K562 (cell line): ENCODE measurements around the gene ACSM5.

Source experiments
- CTCF ChIP-seq, 3 experiments: IDR thresholded peaks in 2 of 3; conservative IDR thresholded peaks in 1 of 3; 2 replicates each; pipeline ENCODE4 v1.5.1; 2011 to 2012; ENCODE audit warnings: low read length in 3 of 3, mild to moderate bottlenecking in 3 of 3, control low read depth in 2 of 3, improper control_type of control experiment in 1 of 3, inconsistent platforms in 1 of 3, low read depth in 1 of 3, mixed read lengths in 1 of 3, moderate library complexity in 1 of 3; ENCODE audit not compliant: insufficient read depth in 2 of 3
- HLTF ChIP-seq: fragments of 450-650 bp; IDR thresholded peaks from 2 replicates; pipeline ENCODE4 v1.6.1; 2016
- KDM4B ChIP-seq, 2 experiments: fragments of 450-650 bp in 1 of 2; sonication (generic) in 1 of 2; IDR thresholded peaks; 2 replicates each; pipeline ENCODE4 v1.6.1; 2016 to 2017; ENCODE audit warnings: borderline replicate concordance in 2 of 2, antibody characterized with exemption in 1 of 2, low read depth in 1 of 2, mild to moderate bottlenecking in 1 of 2
- POLR2A ChIP-seq: fragments of 450-650 bp; conservative IDR thresholded peaks from 2 replicates; pipeline ENCODE4 v1.6.1; 2016
- U2AF1 ChIP-seq: fragments of 200-400 bp; formaldehyde crosslinking; optimal IDR thresholded peaks from 2 replicates; pipeline ENCODE3; 2017; ENCODE audit warnings: mild to moderate bottlenecking, low read depth, low read length, moderate library complexity
- ZBTB33 ChIP-seq: sonication (generic); formaldehyde crosslinking; IDR thresholded peaks from 2 replicates; pipeline ENCODE4 v1.8.1; 2023; ENCODE audit warnings: mild to moderate bottlenecking, missing genetic modification reagents
- ZBTB7A ChIP-seq: IDR thresholded peaks from 2 replicates; pipeline ENCODE4 v1.6.1; 2011; ENCODE audit warnings: low read depth, mild to moderate bottlenecking, low read length, moderate library complexity, borderline replicate concordance; ENCODE audit not compliant: control insufficient read depth
- ZFX ChIP-seq: sonication (generic); formaldehyde crosslinking; IDR thresholded peaks from 2 replicates; pipeline ENCODE4 v1.8.0; 2022; ENCODE audit warnings: mild to moderate bottlenecking, missing genetic modification reagents, moderate library complexity

GRCh38 chr16:20415541-20415940, 6.2 kb downstream of the ACSM5 start:
- TF ChIP-seq ZBTB33 (no peak), POLR2A (no peak), HLTF (no peak), CTCF (IDR thresholded peaks at IDR 0.05 in 2 of 3, conservative IDR thresholded peaks at IDR 0.05 in 1 of 3; ENCODE audit: insufficient read depth in 2 of 3, low read depth in 1 of 3, low read length in 3 of 3) (no peak), ZBTB7A (no peak), ZFX (CRISPR knock-in tag) (no peak), KDM4B (IDR thresholded peaks at IDR 0.05; ENCODE audit: borderline replicate concordance in 2 of 2, low read depth in 1 of 2) (no peak), U2AF1 (no peak)
